GM19035 (cell line): ENCODE data around the gene FKBP3.

Source experiments
- ATAC-seq: cut with Tn5 transposase; IDR thresholded peaks from one replicate; pipeline ENCODE4 v1.9.1; 2021; ENCODE audit not compliant: unreplicated experiment

FKBP3 gene

GRCh38 chr14:45065956-45066355 is 68.3 kb downstream of the FKBP3 start:
- ATAC-seq, result no peak
